SK-N-SH (cell line): ENCODE measurements around the gene C2orf69. TPM values are rescaled to one million over a fixed set of nuclear protein-coding genes. Genes with fewer than 3 reads are reported as not detected.

Source experiments
- CTCF ChIA-PET: fragments of 300-600, 350-600 bp; formaldehyde crosslinking; extraction: SDS; loops from one replicate; lab custom pipeline; 2021; lab: Yijun Ruan, JAX
- POLR2A ChIA-PET: fragments of 350-600 bp; sonication (Branson Sonifier 250); formaldehyde crosslinking; extraction: SDS; loops from one replicate; lab custom pipeline; 2020; ENCODE audit warnings: antibody characterized with exemption, inconsistent platforms; lab: Yijun Ruan, JAX
- DNase-seq: peaks from one replicate; pipeline ENCODE4 v3.0.0; 2012
- H2AFZ ChIP-seq: fragments of 200-600 bp; sonication (generic); 2 replicates; pipeline ENCODE4 v1.8.1; 2016; ENCODE audit warnings: antibody characterized with exemption, mild to moderate bottlenecking, low read depth
- H3F3A ChIP-seq: fragments of 200-600 bp; sonication (generic); replicated peaks from 2 replicates; pipeline ENCODE3; 2016; ENCODE audit warnings: antibody characterized with exemption, mild to moderate bottlenecking; ENCODE audit not compliant: insufficient read depth
- H3K27ac ChIP-seq, 2 experiments: fragments of 200-500 bp in 1 of 2; fragments of 200-600 bp in 1 of 2; sonication (Bioruptor generic) in 1 of 2; sonication (generic), shearing (Covaris generic) in 1 of 2; 2 replicates each; pipeline versions ENCODE4 v1.5.1 to v1.6.1; 2014 to 2016; ENCODE audit warnings: low read depth in 2 of 2, inconsistent platforms in 1 of 2, low read length in 1 of 2, mild to moderate bottlenecking in 1 of 2, mixed read lengths in 1 of 2
- H3K27me3 ChIP-seq: fragments of 200-600 bp; sonication (generic), shearing (Covaris generic); 2 replicates; pipeline ENCODE4 v1.6.1; 2016; ENCODE audit warnings: mixed run types; ENCODE audit not compliant: insufficient read depth
- H3K36me3 ChIP-seq, 2 experiments: fragments of 200-500 bp in 1 of 2; fragments of 200-600 bp in 1 of 2; sonication (Bioruptor generic) in 1 of 2; sonication (generic) in 1 of 2; replicated peaks in 1 of 2; 2 replicates each; pipeline versions ENCODE3 to v1.5.1; 2014 to 2016; ENCODE audit warnings: low read length in 1 of 2, mild to moderate bottlenecking in 1 of 2; ENCODE audit not compliant: insufficient read depth in 2 of 2, control insufficient read depth in 1 of 2
- H3K4me1 ChIP-seq, 2 experiments: fragments of 200-500 bp in 1 of 2; fragments of 200-600 bp in 1 of 2; sonication (Bioruptor generic) in 1 of 2; sonication (generic), shearing (Covaris generic) in 1 of 2; 2 replicates each; pipeline versions ENCODE4 v1.5.1 to v1.6.1; 2014 to 2016; ENCODE audit warnings: low read depth in 1 of 2, low read length in 1 of 2, mixed run types in 1 of 2; ENCODE audit not compliant: insufficient read depth in 2 of 2, control insufficient read depth in 1 of 2
- H3K4me2 ChIP-seq: fragments of 200-600 bp; sonication (generic), shearing (Covaris generic); 2 replicates; pipeline ENCODE4 v1.6.1; 2017; ENCODE audit warnings: mixed run types
- H3K4me3 ChIP-seq, 2 experiments: fragments of 200-500 bp in 1 of 2; fragments of 200-600 bp in 1 of 2; sonication (Bioruptor generic) in 1 of 2; sonication (generic), shearing (Covaris generic) in 1 of 2; 2 replicates each; pipeline versions ENCODE4 v1.5.1 to v1.8.1; 2014 to 2016; ENCODE audit warnings: low read depth in 2 of 2, inconsistent platforms in 1 of 2, low read length in 1 of 2, mild to moderate bottlenecking in 1 of 2, mixed read lengths in 1 of 2, moderate library complexity in 1 of 2
- H3K79me2 ChIP-seq: fragments of 200-600 bp; sonication (generic); 2 replicates; pipeline ENCODE4 v1.8.1; 2017; ENCODE audit warnings: mild to moderate bottlenecking; ENCODE audit not compliant: insufficient read depth
- H3K9ac ChIP-seq: fragments of 200-600 bp; sonication (generic); 2 replicates; pipeline ENCODE4 v1.6.1; 2017; ENCODE audit warnings: mixed run types
- H3K9me2 ChIP-seq: fragments of 200-600 bp; sonication (generic); 2 replicates; pipeline ENCODE4 v1.6.1; 2017; ENCODE audit warnings: mixed run types
- H3K9me3 ChIP-seq: fragments of 200-600 bp; sonication (generic); 2 replicates; pipeline ENCODE4 v1.6.1; 2017; ENCODE audit warnings: mixed run types, mild to moderate bottlenecking, moderate library complexity
- H4K20me1 ChIP-seq: fragments of 200-600 bp; sonication (generic); 2 replicates; pipeline ENCODE4 v1.6.1; 2017; ENCODE audit warnings: mild to moderate bottlenecking, mixed run types; ENCODE audit not compliant: insufficient read depth
- CHD2 ChIP-seq: fragments of 150-350 bp; IDR thresholded peaks from 2 replicates; pipeline ENCODE4 v1.6.1; 2018; ENCODE audit warnings: low read length; ENCODE audit not compliant: partially characterized antibody
- GABPA ChIP-seq: IDR thresholded peaks from 2 replicates; pipeline ENCODE4 v1.4.0; 2012; ENCODE audit warnings: low read depth, mild to moderate bottlenecking
- GATA2 ChIP-seq: sonication (generic); formaldehyde crosslinking; IDR thresholded peaks from 2 replicates; pipeline ENCODE4 v1.5.0; 2020; ENCODE audit warnings: mild to moderate bottlenecking, missing genetic modification reagents
- MAX ChIP-seq: IDR thresholded peaks from 2 replicates; pipeline ENCODE4 v1.4.0; 2012; ENCODE audit warnings: low read depth
- MEF2A ChIP-seq: IDR thresholded peaks from 2 replicates; pipeline ENCODE4 v1.4.0; 2012; ENCODE audit warnings: low read depth, borderline replicate concordance
- PBX3 ChIP-seq: IDR thresholded peaks from 2 replicates; pipeline ENCODE4; 2012
- POLR2AphosphoS5 ChIP-seq: IDR thresholded peaks from 2 replicates; pipeline ENCODE4 v1.6.1; 2012; ENCODE audit warnings: low read depth, low read length
- RCOR1 ChIP-seq: fragments of 150-350 bp; IDR thresholded peaks from 2 replicates; pipeline ENCODE4 v1.6.1; 2017; ENCODE audit warnings: antibody characterized with exemption, low read length
- RFX5 ChIP-seq: IDR thresholded peaks from 2 replicates; pipeline ENCODE4 v1.6.1; 2012; ENCODE audit warnings: mild to moderate bottlenecking, improper control_type of control experiment, low read length
- SIN3A ChIP-seq: IDR thresholded peaks from 2 replicates; pipeline ENCODE4 v1.6.1; 2012; ENCODE audit warnings: low read depth, mild to moderate bottlenecking, low read length, moderate library complexity, borderline replicate concordance
- WGBS: methylation state at CpG from one replicate; pipeline ENCODE4 v1.1.6; 2017; ENCODE audit warnings: low lambda C conversion rate; 5-methylcytosine and 5-hydroxymethylcytosine counted together
- polyA plus RNA-seq, 3 experiments: library from polyadenylated mRNA; depleted of rRNA; stranded (reverse); fragments of >200 nt; gene quantifications; 2 replicates each; pipeline ENCODE4 v1.2.3, GENCODE V29; 2012
- TF ChIP-seq, protein P1 (sequence below): IDR thresholded peaks from 2 replicates; pipeline ENCODE4 v1.4.0; 2012; ENCODE audit warnings: low read depth, borderline replicate concordance
- TF ChIP-seq, protein P2 (sequence below): fragments of 150-350 bp; IDR thresholded peaks from 2 replicates; pipeline ENCODE4 v1.6.1; 2016; ENCODE audit warnings: mild to moderate bottlenecking, low read depth, low read length
- TF ChIP-seq, protein P3 (sequence below): IDR thresholded peaks from 2 replicates; pipeline ENCODE4 v1.4.0; 2012; ENCODE audit warnings: low read depth, borderline replicate concordance

Gene C2orf69
- polyA plus RNA-seq, 1 of the 3 experiments (the other 2 are of a cell fraction) = 1.8 TPM

DNA sequence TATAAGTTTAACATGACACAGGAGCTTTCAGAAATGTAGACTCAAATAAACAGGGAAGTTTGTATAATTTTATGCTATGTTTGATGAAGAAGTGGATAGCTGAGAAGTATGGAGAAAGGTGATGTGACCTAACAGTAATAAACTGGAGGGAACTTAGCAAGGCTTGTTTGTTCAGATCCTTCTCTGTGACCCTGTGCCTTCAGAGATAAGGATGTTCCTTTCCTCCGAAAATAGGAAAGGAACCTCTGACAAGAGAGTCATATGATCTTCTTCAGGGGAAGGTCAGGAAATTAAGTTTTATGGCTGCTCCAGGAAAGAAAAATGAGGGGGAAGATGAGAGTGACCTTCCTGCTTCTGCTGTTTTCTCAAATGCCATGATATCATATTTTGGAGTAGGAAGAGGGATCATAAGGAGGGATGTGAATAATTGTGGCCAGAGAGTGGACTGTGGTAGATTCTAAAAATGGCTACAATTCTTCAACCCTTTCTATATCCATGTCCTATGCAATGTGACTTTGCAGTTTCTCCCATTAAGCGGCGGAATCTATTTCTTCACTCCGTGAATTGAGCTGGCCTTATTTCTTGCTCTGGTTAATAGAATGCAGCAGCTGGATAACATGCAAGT is 8.5 kb upstream of the C2orf69 start:
- Histone ChIP-seq H2AFZ (no peak overlapping the region), H3K4me2 (no peak overlapping the region), H3K27me3 (no peaks in the 10 kb centered on the region), H3K9ac (no peak overlapping the region), H3F3A (no peaks in the 10 kb centered on the region), H3K9me3 (no peaks in the 10 kb centered on the region), H4K20me1 (no peaks in the 10 kb centered on the region), H3K27ac (no peak overlapping the region), H3K9me2 (no peaks in the 10 kb centered on the region), H3K79me2 (no peaks in the 10 kb centered on the region), H3K4me1 (no peaks in the 10 kb centered on the region)
- no peak for DNase-seq
- CTCF ChIA-PET = no interaction called here
- POLR2A ChIA-PET = no interaction called here
- 75% methylated on average over 4 of the region's 4 CpGs for WGBS
- TF ChIP-seq SIN3A (no peak), GABPA (no peak), POLR2AphosphoS5 (no peak), GATA2 (CRISPR knock-in tag) (no peak), RCOR1 (no peak), CHD2 (no peak), RFX5 (no peak), PBX3 (no peak), MEF2A (no peak), MAX (no peak)
- TF ChIP-seq, protein P1, sequence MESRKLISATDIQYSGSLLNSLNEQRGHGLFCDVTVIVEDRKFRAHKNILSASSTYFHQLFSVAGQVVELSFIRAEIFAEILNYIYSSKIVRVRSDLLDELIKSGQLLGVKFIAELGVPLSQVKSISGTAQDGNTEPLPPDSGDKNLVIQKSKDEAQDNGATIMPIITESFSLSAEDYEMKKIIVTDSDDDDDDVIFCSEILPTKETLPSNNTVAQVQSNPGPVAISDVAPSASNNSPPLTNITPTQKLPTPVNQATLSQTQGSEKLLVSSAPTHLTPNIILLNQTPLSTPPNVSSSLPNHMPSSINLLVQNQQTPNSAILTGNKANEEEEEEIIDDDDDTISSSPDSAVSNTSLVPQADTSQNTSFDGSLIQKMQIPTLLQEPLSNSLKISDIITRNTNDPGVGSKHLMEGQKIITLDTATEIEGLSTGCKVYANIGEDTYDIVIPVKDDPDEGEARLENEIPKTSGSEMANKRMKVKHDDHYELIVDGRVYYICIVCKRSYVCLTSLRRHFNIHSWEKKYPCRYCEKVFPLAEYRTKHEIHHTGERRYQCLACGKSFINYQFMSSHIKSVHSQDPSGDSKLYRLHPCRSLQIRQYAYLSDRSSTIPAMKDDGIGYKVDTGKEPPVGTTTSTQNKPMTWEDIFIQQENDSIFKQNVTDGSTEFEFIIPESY = no peak
- TF ChIP-seq, protein P2, sequence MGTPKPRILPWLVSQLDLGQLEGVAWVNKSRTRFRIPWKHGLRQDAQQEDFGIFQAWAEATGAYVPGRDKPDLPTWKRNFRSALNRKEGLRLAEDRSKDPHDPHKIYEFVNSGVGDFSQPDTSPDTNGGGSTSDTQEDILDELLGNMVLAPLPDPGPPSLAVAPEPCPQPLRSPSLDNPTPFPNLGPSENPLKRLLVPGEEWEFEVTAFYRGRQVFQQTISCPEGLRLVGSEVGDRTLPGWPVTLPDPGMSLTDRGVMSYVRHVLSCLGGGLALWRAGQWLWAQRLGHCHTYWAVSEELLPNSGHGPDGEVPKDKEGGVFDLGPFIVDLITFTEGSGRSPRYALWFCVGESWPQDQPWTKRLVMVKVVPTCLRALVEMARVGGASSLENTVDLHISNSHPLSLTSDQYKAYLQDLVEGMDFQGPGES = no peak
- TF ChIP-seq, protein P3, sequence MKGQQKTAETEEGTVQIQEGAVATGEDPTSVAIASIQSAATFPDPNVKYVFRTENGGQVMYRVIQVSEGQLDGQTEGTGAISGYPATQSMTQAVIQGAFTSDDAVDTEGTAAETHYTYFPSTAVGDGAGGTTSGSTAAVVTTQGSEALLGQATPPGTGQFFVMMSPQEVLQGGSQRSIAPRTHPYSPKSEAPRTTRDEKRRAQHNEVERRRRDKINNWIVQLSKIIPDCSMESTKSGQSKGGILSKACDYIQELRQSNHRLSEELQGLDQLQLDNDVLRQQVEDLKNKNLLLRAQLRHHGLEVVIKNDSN = no peak
- TF ChIP-seq, all 33 proteins: peak for 0
- no peaks in the 10 kb centered on the region for H3K36me3 ChIP-seq
- H3K4me3 ChIP-seq = no peak overlapping the region
